Lower lobe of right lung (tissue), 2 donors: ENCODE results near the gene ING5. TPM values are rescaled to one million over a fixed set of nuclear protein-coding genes. Genes with fewer than 3 reads are reported as not detected.

Experiments used
- ATAC-seq, 2 donors: fragments of 200-7000 bp; cut with Tn5 transposase; one replicate each; pipeline ENCODE4 v1.9.1; 2020 to 2022; ENCODE audit warnings: mild to moderate bottlenecking in 2 of 2, moderate library complexity in 2 of 2
- DNase-seq: peaks from one replicate; pipeline ENCODE4 v3.0.0-alpha.2; 2020
- H3K27ac ChIP-seq: fragments of 200-600 bp; one replicate; pipeline ENCODE4 v1.8.0; 2022
- H3K27me3 ChIP-seq: fragments of 200-600 bp; one replicate; pipeline ENCODE4 v1.8.0; 2022; ENCODE audit warnings: low read depth
- H3K36me3 ChIP-seq: fragments of 200-600 bp; one replicate; pipeline ENCODE4 v1.8.0; 2022; ENCODE audit warnings: mild to moderate bottlenecking
- H3K4me1 ChIP-seq: fragments of 200-600 bp; one replicate; pipeline ENCODE4 v1.8.0; 2022
- H3K4me3 ChIP-seq: fragments of 200-600 bp; one replicate; pipeline ENCODE4 v1.8.0; 2022; ENCODE audit warnings: mild to moderate bottlenecking
- H3K9me3 ChIP-seq: fragments of 200-600 bp; one replicate; pipeline ENCODE4 v1.8.0; 2022
- CTCF ChIP-seq: fragments of 200-600 bp; IDR thresholded peaks from one replicate; pipeline ENCODE4 v1.8.0; 2022; ENCODE audit warnings: antibody characterized with exemption, mild to moderate bottlenecking
- intact Hi-C: fragments of 100-400 bp; cut with DNase I; formaldehyde crosslinking; loops from one replicate; pipeline ENCODE4 v1.11.0; 2022
- total RNA-seq: library from RNA; stranded (reverse); fragmentation: NEBNext Ultra II Directional; extraction: Animal tissue kit (Norgen Biotek cat#: 25700); gene quantifications from one replicate; pipeline ENCODE4 v1.2.1, GENCODE V29; 2021
- donor health status: DM: no; HTN: yes; CAD: no; lungs with severe emphysema.

The ING5 gene
- total RNA-seq, 1 donor from 2014 or later: 36.5 TPM

- Histone ChIP-seq H3K4me1 (no peaks in the 10 kb centered on the region), H3K4me3 (no peak overlapping the region), H3K36me3 (peaks cover 80% of the 10 kb centered on the region), H3K27me3 (no peaks in the 10 kb centered on the region), H3K27ac (no peak overlapping the region), H3K9me3 (no peaks in the 10 kb centered on the region)
- TF ChIP-seq CTCF: no peak
- intact Hi-C loops: no loop called here
- DNase-seq: no peak
- no peak for ATAC-seq
Measured at GRCh38 chr2:241670333-241671110, 31.3 kb upstream of the ING5 start.

- intact Hi-C loops: no loop called here
- Histone ChIP-seq H3K27me3 (no peaks in the 10 kb centered on the region), H3K36me3 (peaks cover 83% of the 10 kb centered on the region), H3K4me3 (no peak overlapping the region), H3K27ac (no peak overlapping the region), H3K4me1 (no peaks in the 10 kb centered on the region), H3K9me3 (no peaks in the 10 kb centered on the region)
- TF ChIP-seq CTCF: no peak
- DNase-seq (no peak), ATAC-seq (no peak)
Measured at GRCh38 chr2:241671457-241672240, 30.2 kb upstream of the ING5 start.

- H3K36me3 ChIP-seq: peaks cover 83% of the 10 kb centered on the region
- no peak for TF ChIP-seq CTCF
- no peaks in the 10 kb centered on the region for H3K4me1 ChIP-seq
- intact Hi-C loops: no loop called here
- no peaks in the 10 kb centered on the region for H3K27me3 ChIP-seq
- no peak overlapping the region for H3K27ac ChIP-seq
- no peak for DNase-seq
- H3K4me3 ChIP-seq: no peak overlapping the region
- no peaks in the 10 kb centered on the region for H3K9me3 ChIP-seq
- ATAC-seq: no peak
Measured at GRCh38 chr2:241672243-241673188, 29.3 kb upstream of the ING5 start.

GRCh38 chr2:241673189-241673663, 28.6 kb upstream of the ING5 start:
- ATAC-seq: no peak
- no peak for TF ChIP-seq CTCF
- Histone ChIP-seq H3K27me3 (no peaks in the 10 kb centered on the region), H3K4me1 (no peaks in the 10 kb centered on the region), H3K9me3 (no peaks in the 10 kb centered on the region), H3K4me3 (no peak overlapping the region), H3K27ac (no peak overlapping the region), H3K36me3 (peaks cover 83% of the 10 kb centered on the region)
- intact Hi-C loops: no loop called here
- DNase-seq: no peak
